CD4-positive, alpha-beta T cell treated with Interleukin-4 for 1 hour (primary cell): ENCODE data around the gene PCNT.
"Not testable (repeated sequence)": the region's sequence is repeated elsewhere in the genome, so short reads cannot be mapped to it uniquely, and the experiment has no call there.

Source experiments
- DNase-seq, 2 donors: peaks; one replicate each; pipeline ENCODE4 v3.0.0-alpha.2; 2020 to 2022

The PCNT gene

DNA sequence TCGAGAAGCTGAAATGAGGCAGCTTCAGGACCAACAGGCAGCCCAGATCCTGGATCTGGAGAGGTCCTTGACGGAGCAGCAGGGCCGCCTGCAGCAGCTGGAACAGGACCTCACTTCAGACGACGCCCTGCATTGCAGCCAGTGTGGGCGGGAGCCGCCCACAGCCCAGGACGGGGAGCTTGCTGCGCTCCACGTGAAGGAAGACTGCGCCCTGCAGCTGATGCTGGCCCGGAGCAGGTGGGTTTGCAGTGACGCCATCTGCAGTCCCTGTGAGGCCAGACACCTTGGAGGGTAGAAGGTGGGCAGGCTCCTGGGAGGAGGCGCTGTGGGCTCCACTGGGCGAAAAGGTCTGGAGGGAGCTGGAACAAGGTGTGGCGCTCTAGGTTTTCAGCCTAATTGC lies 39.7 kb downstream of the PCNT start:
- DNase-seq, result no peak

DNA sequence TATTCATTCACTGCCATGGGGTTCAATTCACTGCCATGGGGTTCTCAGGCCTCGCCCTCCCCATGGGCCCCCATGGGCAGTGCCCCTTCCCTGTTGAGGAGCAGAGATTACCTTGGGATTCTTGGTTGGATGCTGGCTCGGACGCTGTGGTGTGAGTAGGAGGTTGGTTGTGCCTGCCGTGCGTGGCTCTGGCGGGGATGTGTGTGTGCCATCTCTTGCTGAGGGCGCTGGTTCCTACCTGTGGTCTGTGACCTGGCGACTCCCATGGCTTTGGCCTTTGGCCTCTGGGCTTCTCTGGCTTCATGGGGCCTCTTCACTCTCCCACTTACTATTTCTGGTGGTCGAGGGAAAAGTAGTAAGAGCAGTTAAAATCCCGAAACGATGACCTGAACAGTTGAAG lies 42.1 kb downstream of the PCNT start:
- DNase-seq, result no peak

GRCh38 chr21:46366561-46366960 lies 42.6 kb downstream of the PCNT start:
- no peak for DNase-seq

GRCh38 chr21:46366966-46367365 lies 43.0 kb downstream of the PCNT start:
- DNase-seq, result no peak

DNA sequence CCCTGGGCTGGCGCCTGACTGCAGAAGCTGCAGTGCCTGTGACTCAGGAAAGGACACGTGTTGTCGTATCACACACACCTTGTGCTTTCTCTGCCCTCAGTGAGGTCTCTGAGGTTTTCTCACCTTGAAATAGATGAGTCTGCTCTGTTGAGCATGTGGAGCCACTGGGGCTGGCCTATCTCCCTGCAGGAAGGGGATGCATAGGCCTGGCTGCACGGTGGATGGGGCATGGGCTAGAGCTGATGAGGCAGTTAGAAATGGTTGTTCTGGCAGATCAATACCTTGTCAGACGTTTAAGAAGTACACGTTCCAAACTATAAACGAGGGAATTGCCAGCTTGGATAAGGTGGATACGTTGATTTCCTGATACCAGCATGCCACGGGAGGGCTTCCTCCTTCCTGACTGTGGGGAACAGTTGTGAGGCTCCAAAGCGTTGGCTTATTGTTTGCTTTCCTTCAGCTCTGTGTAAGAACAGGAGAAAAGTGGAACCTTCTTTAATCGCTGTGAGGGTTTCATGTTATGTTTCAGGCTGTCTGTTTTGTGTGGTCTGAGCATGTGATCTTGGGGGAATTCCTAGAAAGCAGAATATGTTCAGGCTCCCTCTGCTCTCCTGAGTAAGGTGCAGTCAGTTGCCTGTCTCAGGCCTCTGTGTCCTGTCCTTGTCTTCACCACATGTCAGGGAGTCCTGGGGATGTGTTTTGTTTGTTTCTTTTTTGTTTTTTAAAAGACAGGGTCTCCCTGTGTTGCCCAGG lies 44.8 kb downstream of the PCNT start:
- peak; percentile 23 to 49 for DNase-seq

DNA sequence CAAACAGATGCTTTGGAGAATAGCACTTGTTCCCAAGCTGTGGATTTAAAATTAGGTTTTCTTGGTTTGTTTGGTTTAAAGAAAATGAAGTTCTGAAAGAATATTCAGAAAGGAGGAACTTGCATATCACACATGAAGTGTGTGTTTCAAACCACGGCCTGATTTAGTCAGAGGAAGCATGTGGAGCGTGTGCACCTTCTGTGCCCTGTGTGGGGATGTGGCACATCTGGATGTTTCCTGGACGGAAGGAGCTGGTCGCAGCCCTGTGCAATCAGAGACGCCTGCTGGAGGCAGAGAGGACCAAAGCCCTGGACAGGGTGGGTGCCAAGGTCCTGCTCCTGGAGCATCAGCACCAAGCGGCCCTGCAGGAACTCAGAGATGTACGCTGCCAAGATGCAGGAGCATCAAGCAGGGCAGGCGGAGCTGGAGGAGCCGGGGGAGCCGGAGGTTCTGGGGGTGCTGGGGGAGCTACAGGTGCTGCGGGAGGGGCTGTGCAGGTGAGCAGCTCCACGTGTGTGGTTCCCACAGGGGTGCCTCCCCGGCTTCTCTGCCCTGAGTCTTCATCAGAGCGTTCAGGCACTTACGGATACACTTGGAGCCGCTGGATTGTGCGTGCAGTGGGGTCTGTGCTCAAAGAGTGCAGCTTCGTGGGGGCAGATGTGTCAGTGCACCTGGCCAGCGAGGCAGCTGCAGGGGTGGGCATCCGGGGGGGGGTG lies 45.7 kb downstream of the PCNT start:
- no peak for DNase-seq

DNA sequence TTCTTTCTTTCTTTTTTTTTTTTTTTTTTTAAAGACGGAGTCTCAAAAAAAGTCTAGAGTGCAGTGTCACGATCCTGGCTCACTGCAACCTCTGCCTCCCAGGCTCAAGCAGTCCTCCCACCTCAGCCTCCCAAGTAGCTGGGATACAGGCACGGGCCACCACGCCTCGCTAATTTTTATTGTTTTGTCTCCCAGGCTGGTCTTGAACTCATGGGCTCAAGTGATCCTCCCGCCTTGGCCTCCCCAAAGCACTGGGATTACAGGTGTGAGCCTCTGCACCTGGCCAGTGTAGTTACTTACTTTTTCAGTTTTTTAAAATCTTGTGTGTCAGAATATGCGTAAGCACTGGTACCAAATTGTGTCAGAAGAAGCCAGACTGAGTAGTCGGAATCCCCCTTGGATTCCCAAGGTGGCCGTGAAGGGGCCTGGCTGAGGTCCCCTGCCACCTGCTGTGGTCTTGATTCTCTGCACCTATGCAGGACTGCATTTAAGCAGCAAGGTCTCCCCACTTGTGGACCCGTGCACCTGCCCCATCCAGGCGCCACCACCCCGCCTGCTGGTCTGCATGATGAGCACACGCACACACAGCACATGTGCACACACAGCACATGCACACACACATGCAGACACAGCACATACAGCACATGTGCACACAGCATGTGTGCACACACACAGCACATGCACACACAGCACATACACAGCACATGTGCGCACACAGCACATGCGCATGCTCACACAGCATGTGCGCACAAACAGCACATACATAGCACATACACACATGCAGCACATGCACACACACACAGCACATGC lies 47.5 kb downstream of the PCNT start:
- no peak for DNase-seq

GRCh38 chr21:46372014-46372485 lies 48.1 kb downstream of the PCNT start:
- no peak for DNase-seq

- not testable (repeated sequence) for DNase-seq
Observed at GRCh38 chr21:46372947-46373346, 49.0 kb downstream of the PCNT start.

DNA sequence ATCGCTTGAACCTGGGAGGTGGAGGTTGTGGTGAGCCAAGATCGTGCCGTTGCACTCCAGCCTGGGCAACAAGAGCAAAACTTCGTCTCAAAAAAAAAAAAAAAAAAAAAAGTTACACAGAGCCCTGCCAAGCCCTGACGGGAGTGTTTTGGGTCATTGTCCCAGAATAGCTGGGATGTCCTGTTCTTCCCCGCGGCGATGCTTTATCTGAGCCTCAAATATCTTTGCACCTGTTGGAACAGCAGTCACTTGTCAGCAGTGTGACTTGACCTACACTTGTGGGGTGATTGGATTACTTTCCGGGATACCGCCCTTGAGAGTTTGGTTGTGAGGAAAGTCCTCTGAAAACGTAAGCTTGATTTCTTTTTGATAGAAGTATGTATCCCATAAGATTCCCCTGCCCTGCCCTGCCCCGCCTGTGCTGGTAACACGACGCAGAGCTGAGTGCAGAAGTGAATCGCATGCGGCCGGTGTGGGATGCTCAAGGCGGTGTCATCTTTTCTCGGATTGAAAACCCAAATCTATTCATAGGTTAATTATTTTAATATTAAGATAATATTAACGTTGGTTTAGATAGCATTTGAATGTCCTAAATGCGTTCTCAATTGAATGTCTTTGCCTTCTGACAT lies 50.9 kb downstream of the PCNT start:
- no peak for DNase-seq

GRCh38 chr21:46375560-46376230 lies 51.7 kb downstream of the PCNT start:
- no peak for DNase-seq

DNA sequence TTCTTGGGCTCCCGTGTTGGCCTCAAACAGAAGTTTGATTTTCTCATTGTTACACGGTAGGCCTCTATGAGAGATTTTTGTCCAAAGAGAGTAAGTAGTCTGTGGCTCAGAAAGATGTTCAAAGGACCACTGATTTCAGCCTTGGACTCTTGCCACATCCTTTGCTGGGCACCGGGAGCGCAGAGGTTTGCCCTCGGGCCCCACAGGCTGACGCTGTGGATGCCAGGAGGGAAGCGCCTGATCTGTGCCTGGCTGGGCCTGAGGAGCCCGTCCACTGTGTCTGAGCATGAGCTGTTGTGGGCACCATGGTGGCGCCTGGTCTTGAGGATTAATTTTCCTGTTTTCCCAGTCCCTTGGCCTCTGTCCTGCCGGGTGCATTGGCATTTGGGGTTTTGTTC lies 52.3 kb downstream of the PCNT start:
- DNase-seq, result no peak

DNA sequence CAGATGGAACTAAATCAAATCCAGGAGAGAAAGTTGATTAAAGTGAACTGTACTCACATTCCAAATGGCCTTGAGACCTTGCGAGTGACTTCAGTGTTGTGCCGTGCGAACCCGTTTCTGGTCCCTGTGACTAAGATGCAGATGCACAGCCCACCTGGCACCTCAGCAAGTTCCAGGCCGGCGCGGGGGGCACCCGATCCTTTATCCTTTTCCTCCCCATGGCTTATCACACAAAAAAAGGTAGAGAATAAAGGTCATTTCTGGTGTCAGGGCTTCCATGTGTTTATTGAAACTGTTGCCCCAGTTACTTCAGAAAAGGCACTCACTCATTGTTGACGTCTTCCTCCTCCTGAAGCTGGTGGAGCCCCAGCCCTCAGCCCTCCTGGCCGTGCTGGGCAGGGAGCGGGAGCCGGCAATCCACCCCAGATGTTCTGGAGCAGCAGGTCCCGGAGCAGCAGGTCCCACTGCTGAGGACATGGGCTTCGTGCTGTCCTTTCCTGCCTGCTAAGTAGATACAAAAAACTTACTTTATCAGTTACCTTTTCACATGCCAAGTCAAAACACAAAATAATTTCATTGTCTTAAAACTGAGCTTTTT lies 53.0 kb downstream of the PCNT start:
- no peak for DNase-seq

DNA sequence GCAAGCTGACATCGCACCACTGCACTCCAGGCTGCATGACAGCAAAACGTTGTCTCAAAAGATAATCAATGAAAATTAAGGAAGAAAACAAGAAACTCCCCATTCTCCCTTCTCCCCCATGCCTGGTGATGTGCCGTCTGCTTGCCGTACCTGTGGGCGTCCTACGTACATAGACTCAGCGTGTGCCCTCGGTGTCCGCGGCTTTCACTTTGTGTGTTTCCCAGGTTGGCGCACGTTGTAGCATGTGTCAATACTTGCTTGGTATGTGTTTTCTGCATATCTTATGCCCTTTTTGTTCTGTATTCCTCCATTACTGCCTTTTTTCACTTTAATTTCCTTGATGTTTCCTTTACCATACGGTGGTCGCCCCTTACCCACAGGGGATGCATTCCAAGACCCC lies 53.8 kb downstream of the PCNT start:
- no peak for DNase-seq

- DNase-seq, result no peak
Observed at GRCh38 chr21:46379105-46379504, 55.1 kb downstream of the PCNT start.

DNA sequence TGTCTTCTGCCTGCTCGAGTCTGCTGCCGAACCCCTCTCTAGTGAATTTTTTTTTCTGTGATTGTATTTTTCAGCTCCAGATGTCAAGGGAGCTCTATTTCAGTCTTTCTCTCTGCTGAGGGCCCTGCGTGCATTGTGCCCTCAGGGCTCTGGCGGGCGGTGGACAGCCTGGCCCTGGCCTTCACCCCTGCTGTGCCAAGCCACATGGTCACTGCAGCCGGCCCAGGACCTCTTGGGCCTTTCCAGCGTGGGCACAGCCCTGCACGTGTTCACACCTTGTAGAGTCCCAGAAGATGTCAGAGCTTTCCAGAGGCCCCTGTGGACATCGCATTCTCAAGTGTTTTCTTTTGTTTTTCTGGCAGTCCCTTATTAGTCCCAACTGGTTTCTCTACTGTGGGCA lies 55.7 kb downstream of the PCNT start:
- no peak for DNase-seq

DNA sequence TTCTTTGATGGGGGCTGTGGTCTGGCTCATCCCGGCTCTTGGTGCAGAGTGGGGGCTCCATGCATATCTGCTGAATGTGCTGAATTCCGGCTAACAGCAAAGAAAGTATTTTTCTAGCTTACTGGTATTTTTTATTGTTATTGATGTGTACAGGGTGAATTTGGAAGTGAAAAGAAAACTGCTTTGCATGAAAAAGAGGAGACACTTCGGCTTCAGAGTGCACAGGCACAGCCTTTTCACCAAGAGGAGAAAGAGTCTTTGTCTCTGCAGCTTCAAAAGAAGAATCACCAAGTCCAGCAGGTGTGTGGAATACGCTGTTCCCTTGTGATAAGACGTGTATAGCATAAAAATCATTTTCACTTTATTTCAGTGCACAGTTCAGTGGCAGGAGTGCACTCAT lies 57.6 kb downstream of the PCNT start:
- no peak for DNase-seq

GRCh38 chr21:46384556-46384955 lies 60.6 kb downstream of the PCNT start:
- no peak for DNase-seq

- DNase-seq, result no peak
Observed at GRCh38 chr21:46385846-46386733, 62.1 kb downstream of the PCNT start.

DNA sequence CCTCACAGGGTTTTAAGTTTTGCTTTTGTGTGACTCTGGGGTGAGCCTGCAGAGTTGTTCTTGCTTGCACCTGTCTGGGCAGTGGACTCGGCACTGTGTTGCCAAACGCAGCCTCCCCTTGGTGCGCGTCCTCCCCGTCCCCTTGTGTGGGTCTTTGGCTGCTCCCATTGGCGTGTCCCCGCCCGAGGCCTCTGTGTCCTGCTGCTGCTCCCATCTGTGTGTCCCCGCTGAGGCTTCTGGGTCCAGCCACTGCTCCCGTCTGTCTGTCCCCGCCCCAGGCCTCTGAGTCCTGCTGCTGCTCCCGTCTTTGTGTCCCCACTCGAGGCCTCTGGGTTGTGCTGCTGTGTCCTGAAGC lies 62.8 kb downstream of the PCNT start:
- no peak for DNase-seq

DNA sequence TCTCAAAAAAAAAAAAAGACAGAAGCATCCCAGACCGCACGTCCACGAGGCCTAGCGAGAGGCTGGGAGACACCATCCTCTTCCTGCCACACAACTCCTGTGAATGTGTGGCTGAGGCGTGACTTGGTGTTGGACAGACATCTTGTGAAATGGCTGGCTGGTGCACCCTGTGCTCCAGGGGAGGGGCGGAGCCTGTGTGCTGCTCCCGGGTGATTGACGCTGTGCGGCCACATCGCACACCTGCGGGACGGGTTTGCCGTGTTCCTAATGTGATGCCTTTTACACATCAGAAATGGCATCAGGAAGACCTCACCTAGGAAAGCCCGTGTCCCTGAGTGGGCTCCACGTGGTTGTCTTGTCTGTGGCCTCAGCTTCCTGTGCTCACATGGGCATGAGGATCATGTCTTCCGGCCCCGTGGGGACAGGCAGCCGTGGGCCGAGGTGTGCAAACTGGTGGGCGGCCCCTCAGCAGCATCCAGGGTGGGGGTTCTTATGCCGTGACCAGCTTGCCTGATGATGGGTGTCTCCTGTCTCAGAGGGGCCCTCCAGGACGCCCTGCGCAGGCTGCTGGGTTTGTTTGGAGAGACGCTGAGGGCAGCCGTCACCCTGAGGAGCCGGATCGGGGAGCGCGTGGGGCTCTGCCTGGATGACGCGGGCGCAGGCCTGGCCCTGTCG lies 64.4 kb downstream of the PCNT start:
- no peak for DNase-seq
